IMR-90 (cell line): ENCODE results near the gene CD300C. TPM values are rescaled to one million over a fixed set of nuclear protein-coding genes. Genes with fewer than 3 reads are reported as not detected.
A peak's percentile ranks its signal among the peaks of the same experiment; 100 is the strongest.

Experiments used
- ATAC-seq: fragments of 200-7000 bp; cut with Tn5 transposase; 2 replicates; pipeline ENCODE4 v1.9.1; 2020; ENCODE audit warnings: low read depth, mild to moderate bottlenecking, moderate library complexity
- BruUV-seq: library from RNA; stranded (reverse); fragments of 400-500 nt; replicated peaks from 2 replicates; lab custom pipeline; 2021; lab: Mats Ljungman, UMichigan
- CTCF ChIA-PET: fragments of 300-600 bp; formaldehyde crosslinking; extraction: SDS; loops from one replicate; lab custom pipeline; 2021; ENCODE audit warnings: antibody characterized with exemption; lab: Yijun Ruan, JAX
- POLR2A ChIA-PET: fragments of 300-600 bp; sonication (Branson Sonifier 250); formaldehyde crosslinking; loops from one replicate; lab custom pipeline; 2022; ENCODE audit warnings: antibody characterized with exemption; ENCODE audit not compliant: unreplicated experiment; lab: Charles Lee
- DNase-seq: peaks from one replicate; pipeline ENCODE4 v3.0.0; 2013
- H2AFZ ChIP-seq: replicated peaks from 2 replicates; pipeline ENCODE3; 2013; ENCODE audit warnings: low read length, mild to moderate bottlenecking; ENCODE audit not compliant: poor library complexity
- H2AK5ac ChIP-seq: 2 replicates; pipeline ENCODE4 v1.6.1; 2013; ENCODE audit warnings: low read depth, low read length, inconsistent platforms
- H2AK9ac ChIP-seq: replicated peaks from 2 replicates; pipeline ENCODE3; 2013; ENCODE audit warnings: mild to moderate bottlenecking, low read depth, low read length, moderate library complexity; ENCODE audit not compliant: poor library complexity
- H2BK120ac ChIP-seq: 2 replicates; pipeline ENCODE4 v1.6.1; 2013; ENCODE audit warnings: low read depth, low read length, inconsistent platforms
- H2BK15ac ChIP-seq: 3 replicates; pipeline ENCODE4 v1.6.1; 2013; ENCODE audit warnings: low read depth, low read length, inconsistent platforms
- H2BK20ac ChIP-seq: 2 replicates; pipeline ENCODE4 v1.6.1; 2013; ENCODE audit warnings: low read depth, mild to moderate bottlenecking, inconsistent platforms, low read length, moderate library complexity
- H2BK5ac ChIP-seq: 2 replicates; pipeline ENCODE4 v1.6.1; 2013; ENCODE audit warnings: mild to moderate bottlenecking, low read depth, low read length, inconsistent platforms; ENCODE audit not compliant: poor library complexity, severe bottlenecking
- H3K14ac ChIP-seq: replicated peaks from 2 replicates; pipeline ENCODE4 v1.6.1; 2013; ENCODE audit warnings: low read depth, low read length, inconsistent platforms
- H3K18ac ChIP-seq: 2 replicates; pipeline ENCODE4 v1.6.1; 2013; ENCODE audit warnings: low read depth, low read length, control low read depth
- H3K23ac ChIP-seq: 2 replicates; pipeline ENCODE4 v1.6.1; 2013; ENCODE audit warnings: low read depth, low read length, inconsistent platforms
- H3K27ac ChIP-seq: 2 replicates; pipeline ENCODE4 v1.5.1; 2013; ENCODE audit warnings: mild to moderate bottlenecking, control low read depth, low read length; ENCODE audit not compliant: insufficient read depth
- H3K27me3 ChIP-seq: 2 replicates; pipeline ENCODE4 v1.6.1; 2013; ENCODE audit warnings: low read length; ENCODE audit not compliant: control insufficient read depth, insufficient read depth
- H3K36me3 ChIP-seq: 2 replicates; pipeline ENCODE4 v1.6.1; 2013; ENCODE audit warnings: low read length, mixed read lengths; ENCODE audit not compliant: control insufficient read depth, insufficient read depth
- H3K4ac ChIP-seq: 2 replicates; pipeline ENCODE4 v1.6.1; 2013; ENCODE audit warnings: low read depth, low read length, inconsistent platforms
- H3K4me1 ChIP-seq: 2 replicates; pipeline ENCODE4 v1.6.1; 2013; ENCODE audit warnings: low read length, mixed read lengths; ENCODE audit not compliant: control insufficient read depth, insufficient read depth
- H3K4me2 ChIP-seq: 2 replicates; pipeline ENCODE4 v1.6.1; 2013; ENCODE audit warnings: low read depth, mild to moderate bottlenecking, control low read depth, low read length, moderate library complexity
- H3K4me3 ChIP-seq: 2 replicates; pipeline ENCODE4 v1.5.1; 2013; ENCODE audit warnings: low read depth, mild to moderate bottlenecking, control low read depth, low read length, moderate library complexity; ENCODE audit not compliant: insufficient read depth
- H3K56ac ChIP-seq: 2 replicates; pipeline ENCODE4 v1.6.1; 2013; ENCODE audit warnings: low read length, inconsistent platforms; ENCODE audit not compliant: insufficient read depth; ENCODE audit errors: extremely low read depth
- H3K79me1 ChIP-seq, 2 experiments: 2 replicates each; pipeline ENCODE4 v1.6.1; 2013; ENCODE audit warnings: low read length in 2 of 2, inconsistent platforms in 1 of 2, low read depth in 1 of 2
- H3K9ac ChIP-seq: 2 replicates; pipeline ENCODE4 v1.6.1; 2013; ENCODE audit warnings: low read depth, low read length, control low read depth
- H3K9me1 ChIP-seq: 2 replicates; pipeline ENCODE4 v1.6.1; 2013; ENCODE audit warnings: low read length, inconsistent platforms; ENCODE audit not compliant: insufficient read depth
- H3K9me3 ChIP-seq: 2 replicates; pipeline ENCODE4 v1.6.1; 2013; ENCODE audit warnings: low read length; ENCODE audit not compliant: control insufficient read depth, insufficient read depth
- H4K20me1 ChIP-seq: 2 replicates; pipeline ENCODE4 v1.6.1; 2013; ENCODE audit warnings: low read length, inconsistent platforms; ENCODE audit not compliant: insufficient read depth
- H4K5ac ChIP-seq: 2 replicates; pipeline ENCODE4 v1.6.1; 2013; ENCODE audit warnings: mild to moderate bottlenecking, low read depth, low read length, control low read depth
- H4K8ac ChIP-seq, 2 experiments: 2 replicates each; pipeline ENCODE4 v1.6.1; 2013; ENCODE audit warnings: low read depth in 2 of 2, low read length in 2 of 2, control low read depth in 1 of 2, inconsistent platforms in 1 of 2
- H4K91ac ChIP-seq: 2 replicates; pipeline ENCODE4 v1.6.1; 2013; ENCODE audit warnings: low read depth, low read length, inconsistent platforms; ENCODE audit not compliant: insufficient read depth
- SMC3 ChIP-seq: fragments of 150-350 bp; IDR thresholded peaks from 2 replicates; pipeline ENCODE4 v1.6.1; 2016; ENCODE audit warnings: low read depth, mild to moderate bottlenecking, antibody characterized with exemption, low read length, moderate library complexity
- WGBS, 2 experiments: methylation state at CpG; one replicate each; pipeline versions ENCODE4 v1.1.5 to v1.1.7; 2013; ENCODE audit warnings: missing lambda C conversion rate in 2 of 2; ENCODE audit not compliant: insufficient read length in 1 of 2; ENCODE audit errors: extremely low coverage in 2 of 2; 5-methylcytosine and 5-hydroxymethylcytosine counted together
- dilution Hi-C: fragments of 300-500 bp; cut with HindIII; formaldehyde crosslinking; loops from one replicate; pipeline ENCODE4 v1.14.3; 2018; ENCODE audit warnings: low sequenced_read_pairs; ENCODE audit not compliant: unreplicated experiment
- in situ Hi-C: fragments of 300-500 bp; cut with MboI; formaldehyde crosslinking; loops from 3 replicates; pipeline ENCODE4 v1.14.3; 2019; ENCODE audit warnings: low sequenced_read_pairs, inconsistent platforms, mixed read lengths
- intact Hi-C: fragments of 100-400 bp; cut with micrococcal nuclease; formaldehyde crosslinking; loops from 2 replicates; pipeline ENCODE4 v1.10.0; 2022
- polyA plus RNA-seq, 3 experiments: library from polyadenylated mRNA; depleted of rRNA; stranded (reverse); fragments of >200 nt; gene quantifications; 2 replicates each; pipeline ENCODE4 v1.2.3, GENCODE V29; 2012; ENCODE audit warnings: low replicate concordance in 1 of 3
- total RNA-seq: library from RNA; depleted of rRNA; stranded (reverse); fragments of >200 nt; gene quantifications from 2 replicates; pipeline ENCODE4 v1.2.3, GENCODE V29; 2012
- TF ChIP-seq, protein P1 (sequence below): fragments of 150-350 bp; IDR thresholded peaks from 2 replicates; pipeline ENCODE4 v1.6.1; 2017; ENCODE audit warnings: mild to moderate bottlenecking, antibody characterized with exemption, low read length, low read depth

Gene CD300C
- total and polyA plus RNA-seq, 2 of the 4 experiments (the other 2 are of a cell fraction): not detected

DNA sequence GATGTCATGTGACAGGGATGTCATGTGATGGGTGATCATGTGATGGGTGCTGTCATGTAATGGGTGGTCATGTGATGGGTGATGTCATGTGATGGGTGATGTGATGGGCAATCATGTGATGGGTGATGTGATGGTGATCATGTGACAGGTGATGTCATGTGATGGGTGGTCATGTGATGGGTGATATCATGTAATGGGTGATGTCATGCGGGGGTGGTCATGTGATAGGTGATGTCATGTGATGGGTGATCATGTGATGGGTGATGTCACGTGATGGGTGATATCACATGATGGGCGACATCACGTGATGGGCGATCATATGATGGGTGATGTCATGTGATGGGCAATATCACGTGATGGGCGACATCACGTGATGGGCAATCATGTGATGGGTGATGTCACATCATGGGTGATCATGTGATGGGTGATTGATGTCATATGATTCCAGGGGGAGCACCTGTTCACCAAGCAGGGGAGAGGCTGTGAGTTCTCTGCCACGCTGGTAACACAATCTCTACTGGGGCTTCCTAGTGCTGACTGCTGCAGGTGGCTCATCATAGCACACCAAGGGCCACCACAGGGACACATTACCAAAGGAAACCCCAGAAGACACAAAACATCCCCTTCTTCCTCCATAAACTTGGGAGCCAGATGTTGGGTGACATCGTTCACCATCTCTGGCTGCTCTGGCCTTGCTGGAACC, 31.1 kb downstream of the CD300C start:
- Histone ChIP-seq H3K79me1 (no peaks in the 10 kb centered on the region), H2BK15ac (no peak overlapping the region), H4K91ac (no peak overlapping the region), H4K20me1 (no peaks in the 10 kb centered on the region), H3K4ac (no peak overlapping the region), H3K4me1 (no peaks in the 10 kb centered on the region), H3K23ac (no peak overlapping the region), H2BK120ac (no peak overlapping the region), H3K4me2 (no peak overlapping the region), H2AK9ac (no peak overlapping the region), H3K27me3 (no peaks in the 10 kb centered on the region), H4K8ac (no peak overlapping the region), H3K56ac (no peak overlapping the region), H3K9ac (no peak overlapping the region), H2BK20ac (no peak overlapping the region), H3K36me3 (no peaks in the 10 kb centered on the region), H3K4me3 (no peak overlapping the region), H3K9me3 (peaks cover 35% of the 10 kb centered on the region), H2AFZ (no peak overlapping the region), H3K9me1 (no peaks in the 10 kb centered on the region), H2BK5ac (no peak overlapping the region), H3K27ac (no peak overlapping the region), H3K18ac (no peak overlapping the region), H4K5ac (no peak overlapping the region), H2AK5ac (no peak overlapping the region), H3K14ac (no peak overlapping the region)
- dilution Hi-C loops: no loop called here
- ATAC-seq (no peak), DNase-seq (no peak)
- intact Hi-C loops: no loop called here
- ChIA-PET POLR2A (no interaction called here), CTCF (no interaction called here)
- no TSS peak for BruUV-seq
- WGBS, 2 experiments: 77% methylated on average over 5 of the region's 10 CpGs; no CpG with 5 or more reads in 1 of the 2 experiments
- in situ Hi-C loops: no loop called here
- TF ChIP-seq SMC3: no peak
- TF ChIP-seq, protein P1, sequence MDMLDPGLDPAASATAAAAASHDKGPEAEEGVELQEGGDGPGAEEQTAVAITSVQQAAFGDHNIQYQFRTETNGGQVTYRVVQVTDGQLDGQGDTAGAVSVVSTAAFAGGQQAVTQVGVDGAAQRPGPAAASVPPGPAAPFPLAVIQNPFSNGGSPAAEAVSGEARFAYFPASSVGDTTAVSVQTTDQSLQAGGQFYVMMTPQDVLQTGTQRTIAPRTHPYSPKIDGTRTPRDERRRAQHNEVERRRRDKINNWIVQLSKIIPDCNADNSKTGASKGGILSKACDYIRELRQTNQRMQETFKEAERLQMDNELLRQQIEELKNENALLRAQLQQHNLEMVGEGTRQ: peak; percentile 88
